Testis (tissue), 3 donors: ENCODE data around the gene BAG5. TPM values are rescaled to one million over a fixed set of nuclear protein-coding genes. Genes with fewer than 3 reads are reported as not detected.

ENCODE experiments used
- DNase-seq: peaks from one replicate; pipeline ENCODE4 v3.0.0-alpha.2; 2019
- H3K27ac ChIP-seq, 2 donors: fragments of 200-600 bp; sonication (generic); one replicate each; pipeline ENCODE4 v1.5.1; 2019
- H3K27me3 ChIP-seq: fragments of 200-600 bp; sonication (generic); one replicate; pipeline ENCODE4 v1.5.1; 2019
- H3K36me3 ChIP-seq: fragments of 200-600 bp; sonication (generic); one replicate; pipeline ENCODE4 v1.5.1; 2017; ENCODE audit warnings: low read depth; ENCODE audit errors: missing control alignments
- H3K4me1 ChIP-seq: fragments of 200-600 bp; sonication (generic); one replicate; pipeline ENCODE4 v1.5.1; 2019
- H3K4me3 ChIP-seq, 2 donors: fragments of 200-600 bp; sonication (generic); one replicate each; pipeline ENCODE4 v1.5.1; 2017 to 2019
- H3K9me3 ChIP-seq: fragments of 200-600 bp; sonication (generic); one replicate; pipeline ENCODE4 v1.5.1; 2017
- CTCF ChIP-seq, 3 experiments: fragments of 450-650 bp in 2 of 3; fragments of 200-600 bp in 1 of 3; sonication (generic) in 1 of 3; IDR thresholded peaks; one replicate each; pipeline ENCODE4 v1.5.1; 2016 to 2019; ENCODE audit warnings: antibody characterized with exemption in 3 of 3, mild to moderate bottlenecking in 2 of 3, moderate library complexity in 1 of 3
- POLR2A ChIP-seq: fragments of 450-650 bp; IDR thresholded peaks from one replicate; pipeline ENCODE4 v1.6.1; 2017; ENCODE audit warnings: antibody characterized with exemption, mild to moderate bottlenecking, moderate library complexity
- WGBS, 2 donors: methylation state at CpG; one replicate each; pipeline ENCODE4 v1.1.5; 2018; 5-methylcytosine and 5-hydroxymethylcytosine counted together
- intact Hi-C: fragments of 100-400 bp; cut with DNase I; formaldehyde crosslinking; loops from one replicate; pipeline ENCODE4 v1.15.1; 2023; ENCODE audit warnings: low total_unique reads
- polyA plus RNA-seq: library from polyadenylated mRNA; stranded (reverse); fragments of 350-450 nt; fragmentation: Illumina TruSeq; extraction: RNeasy Lipid Tissue Mini Kit (QIAGEN cat#74804); gene quantifications from one replicate; pipeline ENCODE4 v1.2.3, GENCODE V29; 2014; ENCODE audit warnings: low read depth, low replicate concordance; ENCODE audit not compliant: insufficient read depth
- total RNA-seq, 2 donors: library from RNA; depleted of rRNA; stranded (reverse); fragments of >200 nt; gene quantifications; one replicate each; pipeline ENCODE4 v1.2.3, GENCODE V29; 2016

The BAG5 gene
- total and polyA plus RNA-seq, 3 donors from 2014 or later, result 63.4 to 202 (median 124) TPM

DNA sequence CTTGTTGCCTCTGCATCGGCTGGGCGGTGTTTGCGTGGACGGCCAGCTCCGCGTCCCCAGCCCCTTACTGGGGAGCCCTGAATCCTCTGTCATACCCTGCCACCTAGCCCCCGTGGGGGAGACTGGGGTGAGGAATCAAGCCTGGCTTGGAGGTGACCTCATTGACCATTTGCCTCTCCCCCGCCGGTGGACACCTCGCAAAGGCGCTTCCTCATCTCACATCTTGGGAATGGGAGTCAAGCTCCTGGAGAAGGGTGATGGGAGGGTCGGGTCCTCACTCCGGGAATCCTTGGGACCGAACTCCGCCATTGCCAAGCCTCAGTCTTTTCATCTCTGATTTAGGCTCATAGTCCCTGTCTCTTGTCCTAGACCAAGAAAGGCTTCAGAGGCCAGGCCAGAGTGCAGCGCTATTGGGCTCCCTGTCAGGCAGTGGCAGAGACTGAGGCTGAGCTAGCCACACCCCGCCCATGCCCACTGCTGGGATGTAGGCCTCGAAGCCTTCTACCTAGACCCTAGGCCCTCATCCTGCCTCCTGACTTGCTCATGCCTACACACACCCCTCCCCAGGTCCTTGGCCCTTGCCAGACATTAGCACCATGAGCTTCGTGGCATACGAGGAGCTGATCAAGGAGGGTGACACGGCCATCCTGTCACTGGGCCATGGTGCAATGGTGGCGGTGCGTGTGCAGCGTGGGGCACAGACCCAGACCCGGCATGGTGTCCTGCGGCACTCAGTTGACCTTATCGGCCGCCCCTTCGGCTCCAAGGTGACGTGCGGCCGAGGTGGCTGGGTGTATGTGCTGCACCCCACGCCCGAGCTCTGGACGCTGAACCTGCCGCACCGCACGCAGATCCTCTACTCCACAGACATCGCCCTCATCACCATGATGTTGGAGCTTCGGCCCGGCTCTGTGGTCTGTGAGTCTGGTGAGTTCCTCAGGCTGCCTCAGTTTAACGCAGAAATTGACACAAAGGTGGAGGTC is 32.8 kb downstream of the BAG5 start:
- Histone ChIP-seq H3K4me3 (peak overlapping the region; percentile 80 to 88), H3K27ac (peak overlapping the region in 1 of 2 donors; percentile 97), H3K9me3 (no peaks in the 10 kb centered on the region), H3K27me3 (no peaks in the 10 kb centered on the region), H3K36me3 (no peaks in the 10 kb centered on the region), H3K4me1 (peaks cover 65% of the 10 kb centered on the region)
- WGBS, 2 donors, result 39 to 41% methylated on average over 9 to 42 of the region's 42 CpGs
- intact Hi-C loops, result no loop called here
- TF ChIP-seq POLR2A (no peak), CTCF (IDR thresholded peaks at IDR 0.05) (no peak)
- DNase-seq, result no peak

- intact Hi-C loops, result no loop called here
These were observed 33.7 kb downstream of the BAG5 start, which contains the start of gene TRMT61A for GRCh38 chr14:103528587-103529382. Gene TRMT61A (plus strand): TSS chr14:103529196. CDS start chr14:103529979, 783 bp downstream.

GRCh38 chr14:103528146-103528586 is 34.3 kb downstream of the BAG5 start:
- TF ChIP-seq POLR2A (no peak), CTCF (IDR thresholded peaks at IDR 0.05) (no peak)
- intact Hi-C loops, result no loop called here
- Histone ChIP-seq H3K27ac (peak overlapping the region; percentile 71 to 97), H3K4me3 (peak overlapping the region; percentile 80 to 88), H3K27me3 (no peaks in the 10 kb centered on the region), H3K9me3 (no peaks in the 10 kb centered on the region), H3K36me3 (no peaks in the 10 kb centered on the region), H3K4me1 (peaks cover 59% of the 10 kb centered on the region)
- DNase-seq, result peak; percentile 70
- 11 to 15% methylated on average over 8 to 10 of the region's 10 CpGs for WGBS, 2 donors

More at GRCh38 chr14:103528587-103529382, 33.7 kb downstream of the BAG5 start, which contains the start of gene TRMT61A:
- TF ChIP-seq CTCF (IDR thresholded peaks at IDR 0.05) (no peak), POLR2A (no peak)
- no peaks in the 10 kb centered on the region for H3K36me3 ChIP-seq
- H3K27me3 ChIP-seq, result no peaks in the 10 kb centered on the region
- peak within 1 kb of the TSS; percentile 80 to 88 for H3K4me3 ChIP-seq
- WGBS, 2 donors, result 0 to 1% methylated on average over 10 to 56 of the region's 70 CpGs
- peaks cover 59% of the 10 kb centered on the region for H3K4me1 ChIP-seq
- DNase-seq, result peak; percentile 92
- H3K27ac ChIP-seq, result peak within 1 kb of the TSS; percentile 71 to 97
- H3K9me3 ChIP-seq, result no peaks in the 10 kb centered on the region

- Histone ChIP-seq H3K4me3 (no peak overlapping the region), H3K4me1 (peaks cover 59% of the 10 kb centered on the region), H3K36me3 (no peaks in the 10 kb centered on the region), H3K9me3 (no peaks in the 10 kb centered on the region), H3K27me3 (no peaks in the 10 kb centered on the region), H3K27ac (peak overlapping the region; percentile 71 to 97)
- intact Hi-C loops, result no loop called here
- TF ChIP-seq CTCF (IDR thresholded peaks at IDR 0.05) (no peak), POLR2A (no peak)
- no peak for DNase-seq
- WGBS, 2 donors, result 66 to 72% methylated on average over 9 to 14 of the region's 14 CpGs
These were observed 34.9 kb downstream of the BAG5 start for GRCh38 chr14:103527408-103528145.
